B cell (primary cell): Measurements from ENCODE around the gene EEF1AKMT4. TPM values are rescaled to one million over a fixed set of nuclear protein-coding genes. Genes with fewer than 3 reads are reported as not detected.

Experiments
- ATAC-seq: fragments of 200-7000 bp; cut with Tn5 transposase; one replicate; pipeline ENCODE4 v1.10.0; 2021; ENCODE audit warnings: low read depth, mild to moderate bottlenecking, moderate number of reproducible peaks, moderate library complexity
- CTCF ChIA-PET: fragments of 350-600 bp; sonication (Branson Sonifier 250); formaldehyde crosslinking; loops from one replicate; lab custom pipeline; 2021; ENCODE audit warnings: antibody characterized with exemption, inconsistent platforms; lab: Charles Lee
- POLR2A ChIA-PET: fragments of 350-600 bp; sonication (Branson Sonifier 250); formaldehyde crosslinking; loops from one replicate; lab custom pipeline; 2021; ENCODE audit warnings: antibody characterized with exemption; lab: Charles Lee
- DNase-seq: peaks from one replicate; pipeline ENCODE4 v3.0.0; 2013
- H2AFZ ChIP-seq: 2 replicates; pipeline ENCODE4 v1.6.1; 2012; ENCODE audit warnings: mild to moderate bottlenecking, low read depth, low read length; ENCODE audit not compliant: insufficient read depth, poor library complexity, severe bottlenecking
- H3K27ac ChIP-seq, 2 donors: 1 replicate in 1 of 2; 2 replicates in 1 of 2; pipeline ENCODE4 v1.5.1; 2012 to 2013; ENCODE audit warnings: low read length in 2 of 2, mild to moderate bottlenecking in 2 of 2, moderate library complexity in 1 of 2
- H3K27me3 ChIP-seq, 4 experiments: fragments of 200-600 bp in 1 of 4; sonication (generic) in 1 of 4; replicated peaks in 1 of 4; 1 replicate in 2 of 4; 2 replicates in 2 of 4; pipeline versions ENCODE4 v1.6.1 to v1.7.0; 2013 to 2016; ENCODE audit warnings: low read length in 3 of 4, mild to moderate bottlenecking in 2 of 4, mixed read lengths in 1 of 4, moderate library complexity in 1 of 4; ENCODE audit not compliant: insufficient read depth in 4 of 4, control insufficient read depth in 3 of 4; ENCODE audit errors: control extremely low read depth in 1 of 4
- H3K36me3 ChIP-seq, 2 experiments: replicated peaks in 1 of 2; 1 replicate in 1 of 2; 2 replicates in 1 of 2; pipeline versions ENCODE4 v1.6.1 to v1.7.1; 2013; ENCODE audit warnings: low read length in 1 of 2; ENCODE audit not compliant: insufficient read depth in 2 of 2, control insufficient read depth in 1 of 2; ENCODE audit errors: control extremely low read depth in 1 of 2, extremely low read depth in 1 of 2
- H3K4me1 ChIP-seq, 2 donors: fragments of 200-600 bp in 1 of 2; sonication (generic) in 1 of 2; 1 replicate in 1 of 2; 2 replicates in 1 of 2; pipeline versions ENCODE4 v1.5.1 to v1.6.1; 2013 to 2017; ENCODE audit warnings: low read length in 2 of 2; ENCODE audit not compliant: control insufficient read depth in 2 of 2, insufficient read depth in 2 of 2
- H3K4me2 ChIP-seq: replicated peaks from 2 replicates; pipeline ENCODE3; 2012; ENCODE audit warnings: mild to moderate bottlenecking, low read depth, low read length; ENCODE audit not compliant: poor library complexity, severe bottlenecking
- H3K4me3 ChIP-seq, 5 experiments: fragments of 200-600 bp in 1 of 5; sonication (generic) in 1 of 5; 1 replicate in 3 of 5; 2 replicates in 2 of 5; pipeline versions ENCODE4 v1.5.1 to v1.7.0; 2011 to 2016; ENCODE audit warnings: low read length in 4 of 5, mild to moderate bottlenecking in 4 of 5, low read depth in 2 of 5, control low read depth in 1 of 5, moderate library complexity in 1 of 5; ENCODE audit not compliant: insufficient read depth in 1 of 5; ENCODE audit errors: control extremely low read depth in 1 of 5, extremely low read depth in 1 of 5
- H3K79me2 ChIP-seq: fragments of 200-600 bp; sonication (generic); one replicate; pipeline ENCODE4 v1.6.0; 2016; ENCODE audit warnings: low read length; ENCODE audit not compliant: control insufficient read depth, insufficient read depth
- H3K9ac ChIP-seq: fragments of 200-600 bp; sonication (generic); 2 replicates; pipeline ENCODE4 v1.6.1; 2017; ENCODE audit warnings: mild to moderate bottlenecking, low read length, moderate library complexity
- H3K9me3 ChIP-seq, 3 donors: one replicate each; pipeline versions ENCODE4 v1.6.1 to v1.7.1; 2013; ENCODE audit warnings: low read length in 2 of 3; ENCODE audit not compliant: control insufficient read depth in 2 of 3, insufficient read depth in 1 of 3; ENCODE audit errors: control extremely low read depth in 1 of 3
- H4K20me1 ChIP-seq: 2 replicates; pipeline ENCODE4 v1.6.0; 2012; ENCODE audit warnings: mild to moderate bottlenecking, low read length; ENCODE audit not compliant: insufficient read depth, control insufficient read depth, poor library complexity, severe bottlenecking
- H3K27ac Mint-ChIP-seq: one replicate; pipeline ENCODE4 v1.8.0; 2021; ENCODE audit warnings: mixed read lengths
- H3K27me3 Mint-ChIP-seq: one replicate; pipeline ENCODE4 v1.8.0; 2021; ENCODE audit warnings: mixed read lengths
- H3K4me1 Mint-ChIP-seq: one replicate; pipeline ENCODE4 v1.8.0; 2021; ENCODE audit warnings: mixed read lengths
- H3K4me3 Mint-ChIP-seq: one replicate; pipeline ENCODE4 v1.8.0; 2021; ENCODE audit warnings: mixed read lengths
- H3K9me3 Mint-ChIP-seq: one replicate; pipeline ENCODE4 v1.8.0; 2022; ENCODE audit warnings: mixed read lengths; ENCODE audit not compliant: insufficient read depth
- CTCF ChIP-seq: fragments of 200-600 bp; IDR thresholded peaks from one replicate; pipeline ENCODE4 v1.8.0; 2022; ENCODE audit warnings: antibody characterized with exemption, mild to moderate bottlenecking
- EZH2 ChIP-seq: IDR thresholded peaks from 2 replicates; pipeline ENCODE4 v1.6.1; 2012; ENCODE audit warnings: borderline replicate concordance, low read depth, mild to moderate bottlenecking, moderate library complexity, low read length; ENCODE audit not compliant: insufficient read depth, poor library complexity, severe bottlenecking
- WGBS: methylation state at CpG from one replicate; pipeline ENCODE4 v1.1.5; 2013; ENCODE audit warnings: missing lambda C conversion rate; ENCODE audit not compliant: insufficient coverage; 5-methylcytosine and 5-hydroxymethylcytosine counted together
- intact Hi-C: fragments of 100-400 bp; cut with micrococcal nuclease; formaldehyde crosslinking; loops from one replicate; pipeline ENCODE4 v1.10.0; 2022
- polyA plus RNA-seq: library from polyadenylated mRNA; depleted of rRNA; stranded (reverse); fragments of >200 nt; gene quantifications from 2 replicates; pipeline ENCODE4 v1.2.3, GENCODE V29; 2012
- total RNA-seq, 2 donors: library from RNA; stranded (reverse); fragments of 120-200 nt in 1 of 2; gene quantifications; 1 replicate in 1 of 2; 2 replicates in 1 of 2; pipeline versions ENCODE4 v1.2.3 to v1.2.4, GENCODE V29; 2013 to 2022

EEF1AKMT4 gene
- total and polyA plus RNA-seq, 2 donors (not counting 1 experiment from before 2014, with no cell fraction given), result 1.5 to 2.5 TPM

DNA sequence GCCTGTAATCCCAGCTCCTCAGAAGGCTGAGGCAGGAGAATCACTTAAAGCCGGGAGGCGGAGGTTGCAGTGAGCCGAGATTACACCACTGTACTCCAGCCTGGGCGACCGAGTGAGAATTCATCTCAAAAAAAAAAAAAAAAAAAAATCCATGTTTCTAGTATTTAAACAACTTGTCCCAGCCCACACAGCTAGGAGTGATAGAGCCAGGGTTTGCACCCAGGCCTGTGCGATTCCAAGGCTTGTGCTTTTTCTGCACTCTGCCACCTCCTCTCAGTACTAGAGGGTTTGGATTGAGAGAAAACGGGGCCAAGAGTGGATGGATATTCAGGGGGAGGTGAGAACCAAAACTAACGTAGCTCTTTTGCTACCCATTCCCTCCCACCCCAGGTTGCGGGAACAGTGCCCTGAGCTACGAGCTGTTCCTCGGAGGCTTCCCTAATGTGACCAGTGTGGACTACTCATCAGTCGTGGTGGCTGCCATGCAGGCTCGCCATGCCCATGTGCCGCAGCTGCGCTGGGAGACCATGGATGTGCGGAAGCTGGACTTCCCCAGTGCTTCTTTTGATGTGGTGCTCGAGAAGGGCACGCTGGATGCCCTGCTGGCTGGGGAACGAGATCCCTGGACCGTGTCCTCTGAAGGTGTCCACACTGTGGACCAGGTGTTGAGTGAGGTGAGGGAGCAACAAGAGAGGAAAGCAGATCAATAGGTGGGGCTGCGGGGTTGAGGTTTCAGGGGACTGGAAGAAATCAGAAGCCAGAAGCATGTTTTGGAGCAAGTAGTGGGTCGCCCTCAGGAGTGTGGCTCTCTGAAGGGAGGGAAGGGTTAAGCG lies 7.8 kb downstream of the EEF1AKMT4 start:
- Histone ChIP-seq H3K4me2 (no peak overlapping the region), H3K36me3 (no peaks in the 10 kb centered on the region), H3K9ac (no peak overlapping the region), H3K9me3 (peaks cover 0 to 4% (median 0%) of the 10 kb centered on the region in 3 donors), H2AFZ (no peak overlapping the region), H3K27me3 (peaks cover 0 to 32% (median 13%) of the 10 kb centered on the region in 4 experiments), H3K27ac (no peak overlapping the region), H4K20me1 (peaks cover 7% of the 10 kb centered on the region), H3K4me1 (peaks cover 20% of the 10 kb centered on the region in 2 donors), H3K4me3 (no peak overlapping the region), H3K79me2 (no peaks in the 10 kb centered on the region)
- peaks cover 20% of the 10 kb centered on the region for H3K4me1 Mint-ChIP-seq
- DNase-seq, result no peak
- WGBS, result 94% methylated on average over 16 of the region's 23 CpGs
- ChIA-PET POLR2A (interaction anchor here (0.6 kb wide), 1 partner anchor 43 kb away, joined by 5 read pairs; no protein-coding TSS in a partner anchor), CTCF (interaction anchor here (1.1 kb wide), 1 partner anchor 7 kb away, joined by 3 read pairs; the partner anchor contains the start of gene EEF1AKMT4)
- H3K27ac Mint-ChIP-seq, result peak overlapping the region; percentile 27
- no peaks in the 10 kb centered on the region for H3K9me3 Mint-ChIP-seq
- intact Hi-C loops, result no loop called here
- ATAC-seq, result no peak
- no peak overlapping the region for H3K4me3 Mint-ChIP-seq
- no peak for TF ChIP-seq EZH2
- TF ChIP-seq CTCF, result no peak
- H3K27me3 Mint-ChIP-seq, result peaks cover 28% of the 10 kb centered on the region

GRCh38 chr3:184258926-184259325 lies 9.5 kb downstream of the EEF1AKMT4 start:
- H3K4me2 ChIP-seq, result no peak overlapping the region
- no peaks in the 10 kb centered on the region for H3K36me3 ChIP-seq
- no peak overlapping the region for H3K9ac ChIP-seq
- no peaks in the 10 kb centered on the region for H3K79me2 ChIP-seq
- DNase-seq (no peak), ATAC-seq (no peak)
- intact Hi-C loops, result no loop called here
- TF ChIP-seq CTCF (no peak), EZH2 (no peak)
- ChIA-PET CTCF (interaction anchor here (2.6 kb wide), 1 partner anchor 31 kb away, joined by 9 read pairs; no protein-coding TSS in a partner anchor), POLR2A (no interaction called here)
- H4K20me1 ChIP-seq, result peaks cover 7% of the 10 kb centered on the region
- H2AFZ ChIP-seq, result no peak overlapping the region
- no peaks in the 10 kb centered on the region for H3K9me3 Mint-ChIP-seq
- H3K9me3 ChIP-seq, result peaks cover 0 to 4% (median 0%) of the 10 kb centered on the region in 3 donors
- WGBS, result 97% methylated on average over 4 of the region's 5 CpGs
- no peak overlapping the region for H3K27ac ChIP-seq
- H3K27me3 ChIP-seq, result peaks cover 0 to 48% (median 22%) of the 10 kb centered on the region in 4 experiments
- no peak overlapping the region for H3K27ac Mint-ChIP-seq
- peaks cover 27% of the 10 kb centered on the region in 2 donors for H3K4me1 ChIP-seq
- H3K4me1 Mint-ChIP-seq, result peaks cover 24% of the 10 kb centered on the region
- H3K27me3 Mint-ChIP-seq, result peaks cover 33% of the 10 kb centered on the region
- H3K4me3 Mint-ChIP-seq, result peak overlapping the region; percentile 74
- no peak overlapping the region for H3K4me3 ChIP-seq
